DMS153 treated with DMSO at 0.1 percent for 48 hours (cell line): ENCODE measurements around the gene TWNK.

Source experiments
- DNase-seq: peaks from one replicate; lab custom pipeline; 2025; ENCODE audit not compliant: unreplicated experiment; lab: John Stamatoyannopoulos, UW

TWNK gene

GRCh38 chr10:100986952-100987684 lies at the start of gene TWNK, which contains the start of gene MRPL43:
Gene TWNK (plus strand): TSS chr10:100987543. CDS start chr10:100988211, 668 bp downstream.
Gene MRPL43 (minus strand): TSS chr10:100987497. CDS start chr10:100987443, 54 bp downstream.
- DNase-seq = peak; percentile 42

- DNase-seq = no peak
Observed at GRCh38 chr10:100939763-100940344, 47.5 kb upstream of the TWNK start.

- no peak for DNase-seq
Observed at GRCh38 chr10:100942229-100942628, 45.1 kb upstream of the TWNK start.

- no peak for DNase-seq
Observed at GRCh38 chr10:100943508-100943907, 43.8 kb upstream of the TWNK start.

- DNase-seq = no peak
Observed at GRCh38 chr10:100945754-100946153, 41.6 kb upstream of the TWNK start.

- DNase-seq = no peak
Observed at GRCh38 chr10:100948916-100949315, 38.4 kb upstream of the TWNK start.

GRCh38 chr10:100960251-100960650 lies 27.1 kb upstream of the TWNK start:
- DNase-seq = no peak

- no peak for DNase-seq
Observed at GRCh38 chr10:100962351-100963080, 24.8 kb upstream of the TWNK start.

GRCh38 chr10:100963826-100964225 lies 23.5 kb upstream of the TWNK start:
- DNase-seq = no peak

- no peak for DNase-seq
Observed at GRCh38 chr10:100965820-100966219, 21.5 kb upstream of the TWNK start.

- DNase-seq = no peak
Observed at GRCh38 chr10:100966887-100967286, 20.5 kb upstream of the TWNK start.

GRCh38 chr10:100967332-100967731 lies 20.0 kb upstream of the TWNK start:
- no peak for DNase-seq

- no peak for DNase-seq
Observed at GRCh38 chr10:100968062-100968736, 19.1 kb upstream of the TWNK start.

- no peak for DNase-seq
Observed at GRCh38 chr10:100968863-100969186, 18.5 kb upstream of the TWNK start.

- DNase-seq = peak; percentile 17
Observed at GRCh38 chr10:100969187-100970075, 17.9 kb upstream of the TWNK start, which contains the start of gene SEMA4G. Gene SEMA4G (plus strand): TSS chr10:100969504. CDS start chr10:100972913, 3,409 bp downstream.

- peak; percentile 29 for DNase-seq
Observed at GRCh38 chr10:100970076-100970913, 17.0 kb upstream of the TWNK start.

- DNase-seq = no peak
Observed at GRCh38 chr10:100970914-100971811, 16.2 kb upstream of the TWNK start.

- no peak for DNase-seq
Observed at GRCh38 chr10:100972115-100972903, 15.0 kb upstream of the TWNK start.
